DMS79 (cell line): ENCODE data around the gene SLC10A7.
A peak's percentile ranks its signal among the peaks of the same experiment; 100 is the strongest.

ENCODE experiments used
- DNase-seq: peaks from one replicate; lab custom pipeline; 2025; lab: John Stamatoyannopoulos, UW

The SLC10A7 gene

DNA sequence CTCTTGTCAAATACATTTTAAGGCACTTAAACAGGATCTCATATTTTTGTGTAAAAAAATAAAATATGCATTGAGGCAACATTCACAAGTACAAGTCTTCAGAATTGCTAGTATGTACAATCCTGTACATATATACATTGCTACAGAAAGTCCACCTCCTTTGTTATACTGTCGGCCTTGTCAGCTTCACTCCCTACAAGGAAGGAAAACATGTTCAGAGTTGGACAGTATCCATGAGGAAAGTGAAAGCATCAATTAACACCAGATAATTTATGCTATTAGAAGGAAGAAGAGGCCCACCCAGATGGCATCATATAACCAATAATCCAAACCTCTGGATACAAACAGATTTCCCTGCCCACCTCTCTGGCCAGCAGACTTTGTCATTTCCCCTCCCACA lies 265.4 kb downstream of the SLC10A7 start:
- DNase-seq = no peak

DNA sequence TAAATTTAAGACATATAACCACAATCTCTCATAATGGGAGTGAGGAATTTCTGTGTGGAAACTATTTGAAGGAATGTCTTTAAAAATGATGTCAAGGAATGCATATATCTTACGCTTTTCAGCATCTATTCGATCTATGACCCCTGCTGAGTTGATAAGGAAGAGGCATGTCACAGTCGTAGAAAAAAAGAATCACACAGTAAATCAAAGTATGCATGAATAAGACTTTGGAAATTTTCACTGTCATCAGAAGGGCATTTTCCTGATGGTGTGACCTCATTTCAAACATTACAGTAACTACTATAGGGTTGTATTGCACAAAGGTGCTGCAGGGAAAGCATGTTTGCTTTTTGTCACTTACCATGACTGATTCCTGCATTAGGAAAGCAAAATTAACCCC lies 265.9 kb downstream of the SLC10A7 start:
- no peak for DNase-seq

GRCh38 chr4:146255463-146255862 lies 266.3 kb downstream of the SLC10A7 start:
- no peak for DNase-seq

GRCh38 chr4:146252969-146253611 lies 268.6 kb downstream of the SLC10A7 start:
- no peak for DNase-seq

- DNase-seq = no peak
These were observed 274.4 kb downstream of the SLC10A7 start for GRCh38 chr4:146247356-146247755.

DNA sequence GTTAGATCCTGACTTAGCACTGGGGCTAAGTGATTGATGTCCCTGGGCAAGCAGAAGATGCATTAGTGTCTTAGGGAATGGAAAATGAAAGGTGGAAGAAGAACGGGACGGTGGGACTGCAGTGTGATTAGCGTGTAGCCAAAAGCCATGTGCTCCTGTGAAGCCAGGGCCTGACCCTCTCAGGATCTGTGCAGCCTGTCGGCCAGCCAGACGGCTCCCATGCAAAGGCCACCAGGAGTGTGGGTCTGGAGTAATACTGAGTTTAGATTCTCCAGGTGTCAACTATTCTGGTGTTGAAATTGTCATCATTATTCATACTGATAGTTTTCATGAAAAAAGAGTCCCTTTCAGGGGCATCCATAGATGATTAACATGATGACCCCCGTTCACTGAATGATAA lies 275.4 kb downstream of the SLC10A7 start:
- DNase-seq = no peak

DNA sequence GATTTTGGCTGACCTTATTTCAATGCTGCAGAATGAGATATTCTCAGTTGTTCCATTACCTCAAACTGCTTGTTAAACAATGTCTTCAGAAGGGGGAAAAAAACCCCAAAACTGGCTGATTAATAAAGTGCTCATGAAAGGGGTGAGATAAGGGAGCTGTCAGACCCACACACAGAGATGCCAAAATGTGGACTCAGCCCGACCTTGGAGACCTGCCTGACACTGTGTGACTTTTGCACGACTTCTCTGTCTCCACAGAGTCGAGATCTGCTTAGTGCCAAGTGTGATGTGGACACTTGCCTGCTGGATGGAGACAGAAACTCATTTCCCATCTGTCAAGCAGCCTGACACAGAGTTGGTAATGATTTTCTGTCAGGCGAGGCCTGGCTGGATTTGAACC lies 275.9 kb downstream of the SLC10A7 start:
- DNase-seq = no peak

DNA sequence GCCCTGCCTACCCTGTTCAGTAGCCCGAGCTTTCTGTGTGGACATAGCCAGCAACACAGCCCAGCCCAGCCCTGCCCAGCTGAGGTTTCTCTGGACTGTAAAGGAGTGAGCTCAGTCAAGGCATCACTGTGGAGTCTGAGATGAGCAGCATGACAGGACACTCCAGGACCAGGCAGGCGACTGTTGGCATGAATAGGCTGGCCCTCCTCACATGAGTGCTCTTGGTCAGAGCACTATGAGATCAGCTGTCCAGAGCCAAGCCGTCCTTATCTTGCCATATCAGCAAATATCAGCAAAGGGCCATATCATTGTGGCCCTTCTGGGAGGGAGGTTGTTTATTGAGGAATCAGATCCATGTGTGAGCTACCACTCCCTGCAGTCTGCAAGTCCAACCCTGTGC lies 276.5 kb downstream of the SLC10A7 start:
- no peak for DNase-seq

- no peak for DNase-seq
These were observed 277.2 kb downstream of the SLC10A7 start for GRCh38 chr4:146244496-146244895.

GRCh38 chr4:146243883-146244277 lies 277.9 kb downstream of the SLC10A7 start:
- no peak for DNase-seq

- no peak for DNase-seq
These were observed 278.4 kb downstream of the SLC10A7 start for GRCh38 chr4:146243141-146243882.

GRCh38 chr4:146238107-146238506 lies 283.6 kb downstream of the SLC10A7 start:
- DNase-seq = no peak

GRCh38 chr4:146237092-146237491 lies 284.6 kb downstream of the SLC10A7 start:
- DNase-seq = no peak

- DNase-seq = no peak
These were observed 285.5 kb downstream of the SLC10A7 start for GRCh38 chr4:146236216-146236615.

- peak; percentile 3 for DNase-seq
These were observed 286.0 kb downstream of the SLC10A7 start for GRCh38 chr4:146235654-146236177.

- DNase-seq = no peak
These were observed 289.5 kb downstream of the SLC10A7 start for GRCh38 chr4:146232131-146232722.

DNA sequence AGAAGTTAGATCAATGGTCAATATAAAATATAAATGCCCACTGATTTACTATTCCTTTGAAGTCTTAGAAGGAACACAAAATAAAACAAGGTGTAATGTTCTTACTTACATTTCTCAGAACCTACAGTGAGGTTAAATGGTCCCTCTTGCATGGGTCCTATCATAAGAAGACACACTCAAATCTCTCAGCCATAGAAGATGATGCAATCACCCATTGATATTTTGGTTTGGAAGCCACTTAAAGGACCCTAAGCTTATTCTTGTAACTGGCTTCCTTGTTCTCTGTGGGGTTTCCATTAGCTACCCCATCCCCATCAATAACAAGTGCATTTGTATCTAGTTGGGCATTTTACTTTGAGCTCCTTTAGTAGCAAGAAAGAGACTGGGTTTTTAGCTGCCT lies 292.3 kb downstream of the SLC10A7 start:
- DNase-seq = no peak

DNA sequence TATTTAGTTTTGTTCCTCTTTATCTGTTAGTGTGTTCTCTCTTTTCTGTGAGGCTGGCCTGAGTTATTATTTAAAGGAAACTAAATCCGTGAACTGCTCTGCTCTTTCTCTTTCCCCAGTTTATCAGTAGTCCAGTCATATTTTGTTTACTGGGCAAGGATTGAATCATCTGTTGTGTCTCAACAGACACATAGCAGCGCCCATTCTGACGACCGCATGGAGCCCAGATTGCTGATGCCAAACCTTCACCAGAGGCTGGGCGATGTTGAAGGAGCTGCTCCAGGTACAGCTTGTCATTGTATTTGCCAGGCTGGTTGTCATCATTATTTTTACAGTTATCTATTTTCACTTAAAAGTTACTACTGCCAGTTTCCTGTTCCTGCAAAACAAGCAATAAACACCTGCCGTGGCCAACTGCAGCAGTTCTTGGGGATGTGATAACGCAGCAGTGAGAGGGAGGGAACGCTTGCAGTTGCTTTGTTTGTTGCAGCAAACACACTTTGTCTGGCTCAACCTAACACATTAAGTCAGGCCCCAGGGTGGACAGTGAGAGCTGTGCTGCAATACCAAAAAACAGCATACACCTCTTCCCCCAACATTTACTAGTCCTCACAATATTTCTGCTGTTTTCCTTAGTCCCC lies 297.3 kb downstream of the SLC10A7 start:
- no peak for DNase-seq

DNA sequence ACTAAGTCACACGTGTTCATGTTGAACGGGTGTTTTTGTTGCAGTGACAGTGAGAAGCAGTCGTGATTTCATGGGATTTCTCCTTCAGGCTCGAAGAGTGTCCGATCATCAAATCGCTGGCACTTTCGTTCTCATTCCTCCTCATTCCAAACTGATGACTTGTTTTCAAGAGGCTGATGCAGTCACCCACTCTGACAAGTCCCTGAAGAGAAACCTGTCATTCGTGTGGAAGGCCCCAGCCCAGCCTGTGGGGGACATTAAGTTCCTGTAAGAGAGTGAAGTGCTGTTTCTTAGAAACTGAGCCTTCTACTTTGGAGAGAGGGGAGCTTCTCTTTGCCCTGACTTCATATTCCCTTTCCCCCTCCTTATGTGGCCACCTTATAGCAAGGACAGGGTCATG lies 299.4 kb downstream of the SLC10A7 start:
- DNase-seq = no peak

GRCh38 chr4:146214238-146214637 lies 307.5 kb downstream of the SLC10A7 start, which contains the start of gene REELD1:
REELD1 (plus strand) TSS chr4:146214538; CDS start chr4:146216953, 2,415 bp downstream.
- no peak for DNase-seq

DNA sequence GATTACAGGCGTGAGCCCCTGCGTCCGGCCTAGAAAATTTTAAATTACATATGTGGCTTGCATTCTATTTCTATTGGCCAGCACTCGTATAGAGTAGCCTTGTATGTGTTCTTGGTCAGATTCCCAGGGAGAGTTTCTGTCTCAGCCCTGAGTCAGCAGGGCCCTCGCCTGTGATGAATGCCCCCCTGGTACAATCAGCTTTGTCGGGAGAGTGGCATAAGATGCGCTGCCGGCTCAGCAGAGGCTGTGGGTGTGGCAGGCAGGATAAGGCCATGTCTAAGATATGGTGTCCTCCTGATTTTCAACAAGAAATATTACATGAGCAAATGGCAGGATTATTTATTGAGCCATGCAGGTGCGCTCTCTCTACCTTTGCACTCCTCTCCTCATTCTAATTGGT lies 309.0 kb downstream of the SLC10A7 start:
- no peak for DNase-seq

- DNase-seq = no peak
These were observed 310.3 kb downstream of the SLC10A7 start for GRCh38 chr4:146211440-146211839.

GRCh38 chr4:146210890-146211289 lies 310.9 kb downstream of the SLC10A7 start:
- DNase-seq = no peak
